ENCODE results near the gene NTN1. TPM values are rescaled to one million over a fixed set of nuclear protein-coding genes. Genes with fewer than 3 reads are reported as not detected.

NTN1 gene
- total and polyA plus RNA-seq, 3 donors from 2014 or later, result 4.8 to 8.8 (median 7.6) TPM

DNA sequence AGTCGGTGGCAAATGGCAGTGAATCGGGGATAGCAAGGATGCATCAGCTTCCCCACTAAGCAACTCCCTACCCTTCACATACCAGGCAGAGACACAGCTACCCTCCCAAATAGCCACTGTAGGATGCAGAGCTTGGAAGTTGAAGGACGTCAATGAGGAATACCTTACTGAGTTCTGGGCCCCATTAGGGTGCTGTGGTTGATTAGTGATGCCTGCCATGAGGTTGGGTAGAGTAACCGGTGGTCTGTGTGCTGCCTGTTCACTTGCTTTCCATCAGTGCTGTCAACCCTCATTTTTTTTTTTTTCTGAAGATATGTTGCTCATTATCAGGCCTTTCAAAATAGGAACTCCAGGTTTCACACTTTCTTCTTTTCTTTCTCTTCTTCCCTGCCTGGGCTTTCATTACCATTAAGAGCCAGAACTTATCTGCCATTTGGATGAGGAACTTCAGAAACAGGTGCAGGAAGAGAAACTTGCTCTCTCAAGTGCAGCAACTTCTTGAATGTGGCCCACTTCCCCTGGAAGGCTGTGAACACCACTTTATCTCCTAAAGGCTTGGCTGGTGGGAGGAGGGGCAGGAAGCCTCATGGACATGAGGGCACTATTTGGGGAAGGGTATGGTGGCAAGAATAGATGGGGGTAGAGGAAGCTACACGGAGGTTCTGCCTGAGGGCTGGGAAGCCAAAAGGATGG lies 183.5 kb downstream of the NTN1 start:
- Histone ChIP-seq H3K9me3 (no peaks in the 10 kb centered on the region), H3K4me3 (no peak overlapping the region), H3K27ac (no peak overlapping the region), H3K36me3 (ENCODE audit: low read depth, missing control alignments) (no peaks in the 10 kb centered on the region), H3K27me3 (no peaks in the 10 kb centered on the region), H3K4me1 (peaks cover 7% of the 10 kb centered on the region)
- DNase-seq, result no peak
- no peak for TF ChIP-seq POLR2A (IDR thresholded peaks at IDR 0.05)
- TF ChIP-seq, protein P1, sequence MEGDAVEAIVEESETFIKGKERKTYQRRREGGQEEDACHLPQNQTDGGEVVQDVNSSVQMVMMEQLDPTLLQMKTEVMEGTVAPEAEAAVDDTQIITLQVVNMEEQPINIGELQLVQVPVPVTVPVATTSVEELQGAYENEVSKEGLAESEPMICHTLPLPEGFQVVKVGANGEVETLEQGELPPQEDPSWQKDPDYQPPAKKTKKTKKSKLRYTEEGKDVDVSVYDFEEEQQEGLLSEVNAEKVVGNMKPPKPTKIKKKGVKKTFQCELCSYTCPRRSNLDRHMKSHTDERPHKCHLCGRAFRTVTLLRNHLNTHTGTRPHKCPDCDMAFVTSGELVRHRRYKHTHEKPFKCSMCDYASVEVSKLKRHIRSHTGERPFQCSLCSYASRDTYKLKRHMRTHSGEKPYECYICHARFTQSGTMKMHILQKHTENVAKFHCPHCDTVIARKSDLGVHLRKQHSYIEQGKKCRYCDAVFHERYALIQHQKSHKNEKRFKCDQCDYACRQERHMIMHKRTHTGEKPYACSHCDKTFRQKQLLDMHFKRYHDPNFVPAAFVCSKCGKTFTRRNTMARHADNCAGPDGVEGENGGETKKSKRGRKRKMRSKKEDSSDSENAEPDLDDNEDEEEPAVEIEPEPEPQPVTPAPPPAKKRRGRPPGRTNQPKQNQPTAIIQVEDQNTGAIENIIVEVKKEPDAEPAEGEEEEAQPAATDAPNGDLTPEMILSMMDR (IDR thresholded peaks at IDR 0.05), result no peak
- intact Hi-C loops (cut with DNase I; ENCODE audit: low total_unique reads), result no loop called here
- 82 to 86% methylated on average over 4 to 5 of the region's 5 CpGs for WGBS, 2 donors

DNA sequence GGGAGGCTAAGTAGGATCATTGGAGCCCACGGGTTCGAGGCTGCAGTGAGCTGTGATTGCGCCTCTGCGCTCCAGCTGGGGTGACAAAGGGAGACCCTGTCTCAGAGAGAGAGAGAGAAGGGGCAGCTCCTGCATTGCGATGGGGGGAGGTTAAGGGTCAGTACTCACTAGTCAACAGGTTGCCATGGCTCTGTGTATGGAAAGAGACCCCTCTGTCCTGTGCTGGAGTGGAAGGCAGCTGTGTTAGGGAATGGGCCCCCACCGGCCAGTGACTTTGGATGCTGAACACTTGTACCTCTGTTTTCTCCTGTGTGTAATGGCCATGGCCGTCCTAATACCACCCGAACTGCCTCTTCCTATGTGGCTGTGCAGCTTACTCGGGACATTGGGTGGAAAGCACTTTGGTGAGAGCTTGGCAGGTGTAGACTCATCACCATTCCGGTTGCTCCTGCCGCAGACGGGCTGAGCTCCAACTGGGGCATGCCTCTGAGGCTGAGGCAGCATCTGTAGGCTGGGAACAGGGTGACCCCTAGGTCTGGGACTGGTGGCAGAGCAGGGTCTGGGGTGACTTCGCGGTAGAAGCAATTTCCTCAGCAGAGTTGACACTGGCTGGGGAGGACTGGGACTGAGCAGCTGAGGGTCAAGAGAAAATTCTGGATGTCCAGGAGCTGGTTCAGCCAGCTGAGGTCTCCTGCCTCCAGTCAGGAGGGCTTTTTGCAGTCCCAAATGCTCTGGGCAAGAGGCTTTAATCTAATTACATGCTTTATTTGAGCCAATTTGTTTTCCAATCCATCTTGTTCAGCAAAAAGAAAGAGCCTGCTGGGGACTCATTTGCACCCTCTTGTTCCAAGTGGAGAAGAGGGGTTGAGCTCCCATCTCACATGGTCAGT lies 184.5 kb downstream of the NTN1 start:
- no peaks in the 10 kb centered on the region for H3K36me3 ChIP-seq (ENCODE audit: low read depth, missing control alignments)
- TF ChIP-seq, protein P1 (IDR thresholded peaks at IDR 0.05), result no peak
- TF ChIP-seq POLR2A (IDR thresholded peaks at IDR 0.05), result no peak
- no peaks in the 10 kb centered on the region for H3K9me3 ChIP-seq
- H3K27me3 ChIP-seq, result no peaks in the 10 kb centered on the region
- intact Hi-C loops (cut with DNase I; ENCODE audit: low total_unique reads), result no loop called here
- no peak overlapping the region for H3K27ac ChIP-seq
- no peak for DNase-seq
- H3K4me1 ChIP-seq, result peaks cover 7% of the 10 kb centered on the region
- 72 to 81% methylated on average over 7 to 14 of the region's 14 CpGs for WGBS, 2 donors
- H3K4me3 ChIP-seq, result no peak overlapping the region

DNA sequence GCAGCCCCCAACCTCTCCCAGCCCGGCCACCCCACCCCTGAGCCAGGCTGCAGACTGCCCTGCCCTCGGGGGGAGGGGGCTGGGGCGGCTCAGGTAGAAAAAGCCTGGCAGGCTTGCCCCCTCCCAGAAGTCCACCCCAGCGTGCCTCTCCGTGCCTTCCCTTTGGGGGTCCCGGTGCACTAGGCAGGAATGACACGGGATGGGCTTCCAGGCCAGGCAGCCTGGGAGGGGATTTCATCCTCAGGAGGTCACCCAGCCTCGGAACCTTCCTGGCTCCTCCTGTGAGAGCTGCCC lies 185.0 kb downstream of the NTN1 start:
- Histone ChIP-seq H3K9me3 (no peaks in the 10 kb centered on the region), H3K27ac (no peak overlapping the region), H3K36me3 (ENCODE audit: low read depth, missing control alignments) (no peaks in the 10 kb centered on the region), H3K4me1 (peaks cover 7% of the 10 kb centered on the region), H3K27me3 (no peaks in the 10 kb centered on the region), H3K4me3 (no peak overlapping the region)
- 41 to 55% methylated on average over 5 to 8 of the region's 8 CpGs for WGBS, 2 donors
- DNase-seq, result no peak
- TF ChIP-seq POLR2A (IDR thresholded peaks at IDR 0.05), result no peak
- TF ChIP-seq, protein P1 (IDR thresholded peaks at IDR 0.05), result no peak
- intact Hi-C loops (cut with DNase I; ENCODE audit: low total_unique reads), result no loop called here

DNA sequence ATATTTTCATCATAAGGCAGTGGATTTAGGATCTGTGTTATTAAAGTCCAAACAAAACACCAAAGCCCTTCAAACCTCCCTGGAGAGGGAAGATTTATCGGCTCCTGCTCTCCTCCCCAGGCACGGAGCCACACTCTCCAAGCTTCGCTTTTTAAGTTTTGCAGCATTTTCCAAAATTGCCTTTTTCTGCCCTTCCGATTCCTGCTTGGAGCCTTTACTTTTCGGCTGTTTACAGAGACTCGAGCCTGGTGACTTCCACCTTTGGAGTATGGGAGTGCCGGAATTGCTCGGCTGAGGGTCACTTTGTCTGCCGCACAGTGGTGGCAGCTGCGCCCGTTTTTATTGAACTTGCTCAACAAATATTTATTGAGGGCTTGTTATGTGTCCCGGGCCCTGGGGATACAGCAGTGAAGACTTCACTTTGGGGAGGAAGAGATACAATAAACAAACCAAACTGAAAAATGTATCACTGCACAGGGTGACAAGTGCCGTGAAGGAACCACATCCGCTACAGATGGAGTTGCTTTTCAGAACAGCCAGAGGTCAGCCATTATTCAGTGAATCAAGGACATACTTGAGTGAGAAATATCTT lies 185.5 kb downstream of the NTN1 start:
- DNase-seq, result peak; percentile 28
- no peaks in the 10 kb centered on the region for H3K36me3 ChIP-seq (ENCODE audit: low read depth, missing control alignments)

More for the DNA sequence above, 185.5 kb downstream of the NTN1 start:
- H3K27me3 ChIP-seq, result no peaks in the 10 kb centered on the region
- WGBS, 2 donors, result 39 to 41% methylated on average over 14 of the region's 14 CpGs
- no peak overlapping the region for H3K27ac ChIP-seq
- H3K4me1 ChIP-seq, result peaks cover 7% of the 10 kb centered on the region
- no peaks in the 10 kb centered on the region for H3K9me3 ChIP-seq
- no peak overlapping the region for H3K4me3 ChIP-seq
- TF ChIP-seq POLR2A (IDR thresholded peaks at IDR 0.05), result no peak
- TF ChIP-seq, protein P1 (IDR thresholded peaks at IDR 0.05), result no peak
- intact Hi-C loops (cut with DNase I; ENCODE audit: low total_unique reads), result no loop called here

Data from testis (tissue), 3 donors.